MCF 10A (cell line): ENCODE data around the gene CALR. TPM values are rescaled to one million over a fixed set of nuclear protein-coding genes. Genes with fewer than 3 reads are reported as not detected.
A peak's percentile ranks its signal among the peaks of the same experiment; 100 is the strongest.
"Not testable (repeated sequence)": the region's sequence is repeated elsewhere in the genome, so short reads cannot be mapped to it uniquely, and the experiment has no call there.

Experiments
- BruUV-seq: library from RNA; stranded (reverse); fragments of 400-500 nt; replicated peaks from 2 replicates; lab custom pipeline; 2021; lab: Mats Ljungman, UMichigan
- CTCF ChIA-PET: fragments of 300-600 bp; sonication (Branson Sonifier 250); formaldehyde crosslinking; extraction: SDS; loops from one replicate; lab custom pipeline; 2021; ENCODE audit warnings: antibody characterized with exemption, inconsistent platforms; lab: Yijun Ruan, JAX
- POLR2A ChIA-PET: fragments of 300-600, 350-650 bp; sonication (Branson Sonifier 250); formaldehyde crosslinking; extraction: SDS; loops from one replicate; lab custom pipeline; 2020; ENCODE audit warnings: antibody characterized with exemption, inconsistent platforms; lab: Yijun Ruan, JAX
- DNase-seq: peaks from one replicate; pipeline ENCODE4 v3.0.0-alpha.2; 2018; ENCODE audit not compliant: unreplicated experiment
- H3K27ac Mint-ChIP-seq: one replicate; pipeline ENCODE4 v1.8.0; 2022; ENCODE audit warnings: mild to moderate bottlenecking, low read depth, mixed read lengths; ENCODE audit not compliant: unreplicated experiment
- H3K27me3 Mint-ChIP-seq: one replicate; pipeline ENCODE4 v1.8.0; 2022; ENCODE audit warnings: mixed read lengths; ENCODE audit not compliant: insufficient read depth, unreplicated experiment
- H3K36me3 Mint-ChIP-seq: one replicate; pipeline ENCODE4 v1.8.0; 2022; ENCODE audit warnings: mild to moderate bottlenecking, moderate library complexity, mixed read lengths; ENCODE audit not compliant: insufficient read depth, unreplicated experiment
- H3K4me1 Mint-ChIP-seq: one replicate; pipeline ENCODE4 v1.8.0; 2022; ENCODE audit warnings: mixed read lengths; ENCODE audit not compliant: insufficient read depth, unreplicated experiment
- H3K4me3 Mint-ChIP-seq: one replicate; pipeline ENCODE4 v1.8.0; 2022; ENCODE audit warnings: mild to moderate bottlenecking, moderate library complexity, mixed read lengths; ENCODE audit not compliant: unreplicated experiment
- H3K9me3 Mint-ChIP-seq: one replicate; pipeline ENCODE4 v1.8.0; 2022; ENCODE audit warnings: mixed read lengths; ENCODE audit not compliant: unreplicated experiment
- CTCF ChIP-seq: fragments of 200-600 bp; IDR thresholded peaks from one replicate; pipeline ENCODE4 v1.8.0; 2022; ENCODE audit warnings: antibody characterized with exemption, mild to moderate bottlenecking; ENCODE audit not compliant: unreplicated experiment
- intact Hi-C: fragments of 100-400 bp; cut with micrococcal nuclease; formaldehyde crosslinking; loops from 2 replicates; pipeline ENCODE4 v1.14.1; 2022
- total RNA-seq: library from RNA; stranded (reverse); gene quantifications from 2 replicates; pipeline ENCODE4 v1.2.3, GENCODE V29; 2022

CALR gene
- total RNA-seq, 1 experiment from 2014 or later, result 792 TPM

GRCh38 chr19:12956446-12957388, 18.3 kb downstream of the CALR start, which contains the start of gene GADD45GIP1:
Gene GADD45GIP1 (minus strand): TSS chr19:12957223. CDS start chr19:12957212, 11 bp downstream.
- ChIA-PET CTCF (interaction anchor here (0.6 to 6.1 kb wide), 4 partner anchors 8 to 180 kb away, joined by 3 to 39 read pairs (median 4); no protein-coding TSS in a partner anchor), POLR2A (interaction anchor here (0.6 to 3.6 kb wide), 13 partner anchors 8 to 884 kb away, joined by 3 to 51 read pairs (median 3); partner anchors contain the start of genes FARSA and RAD23A)
- DNase-seq, result peak; percentile 80
- intact Hi-C loops, result no loop called here
- no peak for TF ChIP-seq CTCF
- Mint-ChIP-seq H3K4me1 (peaks cover 23% of the 10 kb centered on the region), H3K27me3 (no peaks in the 10 kb centered on the region), H3K9me3 (no peaks in the 10 kb centered on the region), H3K27ac (peak within 1 kb of the TSS; percentile 89), H3K36me3 (peaks cover 28% of the 10 kb centered on the region), H3K4me3 (peak within 1 kb of the TSS; percentile 83)
- BruUV-seq, result no TSS peak

GRCh38 chr19:12957389-12957952, 19.1 kb downstream of the CALR start:
- Mint-ChIP-seq H3K4me1 (peaks cover 23% of the 10 kb centered on the region), H3K4me3 (peak overlapping the region; percentile 83), H3K36me3 (peaks cover 21% of the 10 kb centered on the region), H3K27ac (peak overlapping the region; percentile 89)
- intact Hi-C loops, DNase-seq, H3K27me3 Mint-ChIP-seq, H3K9me3 Mint-ChIP-seq, BruUV-seq: not testable (repeated sequence)
- ChIA-PET POLR2A (interaction anchor here (1.0 to 3.6 kb wide), 4 partner anchors 8 to 237 kb away, joined by 3 to 51 read pairs (median 10); partner anchors contain the start of gene RAD23A), CTCF (interaction anchor here (0.6 to 6.1 kb wide), 4 partner anchors 8 to 181 kb away, joined by 3 to 39 read pairs (median 4); no protein-coding TSS in a partner anchor)

- Mint-ChIP-seq H3K4me1 (peaks cover 16% of the 10 kb centered on the region), H3K27me3 (no peaks in the 10 kb centered on the region), H3K9me3 (no peaks in the 10 kb centered on the region), H3K27ac (no peak overlapping the region), H3K4me3 (no peak overlapping the region), H3K36me3 (peaks cover 5% of the 10 kb centered on the region)
- intact Hi-C loops, result no loop called here
- POLR2A ChIA-PET, result interaction anchor here (1.7 to 2.0 kb wide), 2 partner anchors 12 to 13 kb away, joined by 3 to 4 read pairs; no protein-coding TSS in a partner anchor
- CTCF ChIA-PET, result interaction anchor here (0.6 kb wide), 1 partner anchor 439 kb away, joined by 3 read pairs; no protein-coding TSS in a partner anchor
- no peak for DNase-seq
- no peak for TF ChIP-seq CTCF
- BruUV-seq, result no TSS peak
These were observed 21.1 kb downstream of the CALR start for GRCh38 chr19:12959481-12959880.

GRCh38 chr19:12965017-12965811, 26.8 kb downstream of the CALR start:
- Mint-ChIP-seq H3K4me1 (peaks cover 6% of the 10 kb centered on the region), H3K27ac (peak overlapping the region; percentile 12), H3K27me3 (no peaks in the 10 kb centered on the region), H3K4me3 (peak overlapping the region; percentile 85), H3K9me3 (no peaks in the 10 kb centered on the region), H3K36me3 (no peaks in the 10 kb centered on the region)
- BruUV-seq, result no TSS peak
- ChIA-PET CTCF (interaction anchor here (0.5 to 4.7 kb wide), 76 partner anchors 10 to 1878 kb away, joined by 3 to 82 read pairs (median 4); partner anchors contain the start of genes GADD45GIP1, GCDH, IER2 and RAD23A), POLR2A (interaction anchor here (0.5 to 1.5 kb wide), 15 partner anchors 9 to 705 kb away, joined by 3 to 14 read pairs (median 4); partner anchors contain the start of genes CALR, GADD45GIP1 and NACC1)
- DNase-seq, result peak; percentile 88
- TF ChIP-seq CTCF, result peak; percentile 76
- intact Hi-C loops, result no loop called here
